ENCODE measurements around the gene HES7.

Gene HES7

GRCh38 chr17:8126491-8127066 lies 2.7 kb upstream of the HES7 start:
- peak overlapping the region; percentile 83 for H3K4me3 ChIP-seq (ENCODE audit: low read length)
- no peak for DNase-seq (ENCODE audit: low read depth, low spot score)

GRCh38 chr17:8125947-8126490 lies 2.1 kb upstream of the HES7 start:
- peak overlapping the region; percentile 83 for H3K4me3 ChIP-seq (ENCODE audit: low read length)
- no peak for DNase-seq (ENCODE audit: low read depth, low spot score)

- peak overlapping the region; percentile 83 for H3K4me3 ChIP-seq (ENCODE audit: low read length)
- peak; percentile 73 for DNase-seq (ENCODE audit: low read depth, low spot score)
These were observed 1.4 kb upstream of the HES7 start for GRCh38 chr17:8125154-8125946.

- H3K4me3 ChIP-seq (ENCODE audit: low read length), result peak overlapping the region; percentile 83
- no peak for DNase-seq (ENCODE audit: low read depth, low spot score)
These were observed 646 bp upstream of the HES7 start for GRCh38 chr17:8124350-8125153.

GRCh38 chr17:8122924-8123694 lies 797 bp downstream of the HES7 start:
- no peak for DNase-seq (ENCODE audit: low read depth, low spot score)
- H3K4me3 ChIP-seq (ENCODE audit: low read length), result peak overlapping the region; percentile 83

GRCh38 chr17:8122422-8122923 lies 1.4 kb downstream of the HES7 start:
- H3K4me3 ChIP-seq (ENCODE audit: low read length), result peak overlapping the region; percentile 83
- no peak for DNase-seq (ENCODE audit: low read depth, low spot score)

GRCh38 chr17:8121681-8122421 lies 2.1 kb downstream of the HES7 start:
- DNase-seq (ENCODE audit: low read depth, low spot score), result no peak
- H3K4me3 ChIP-seq (ENCODE audit: low read length), result peak overlapping the region; percentile 83

- DNase-seq (ENCODE audit: low read depth, low spot score), result no peak
- H3K4me3 ChIP-seq (ENCODE audit: low read length), result peak overlapping the region; percentile 83
These were observed 2.6 kb downstream of the HES7 start for GRCh38 chr17:8121407-8121680.

GRCh38 chr17:8120520-8121406 lies 3.1 kb downstream of the HES7 start:
- H3K4me3 ChIP-seq (ENCODE audit: low read length), result peak overlapping the region; percentile 83
- peak; percentile 75 for DNase-seq (ENCODE audit: low read depth, low spot score)

GRCh38 chr17:8119581-8120519 lies 4.1 kb downstream of the HES7 start:
- peak; percentile 93 for DNase-seq (ENCODE audit: low read depth, low spot score)
- H3K4me3 ChIP-seq (ENCODE audit: low read length), result peak overlapping the region; percentile 83

- peak; percentile 81 for DNase-seq (ENCODE audit: low read depth, low spot score)
- H3K4me3 ChIP-seq (ENCODE audit: low read length), result peak overlapping the region; percentile 76
These were observed 4.9 kb downstream of the HES7 start for GRCh38 chr17:8118769-8119580.

- H3K4me3 ChIP-seq (ENCODE audit: low read length), result peak within 1 kb of the TSS; percentile 76
- DNase-seq (ENCODE audit: low read depth, low spot score), result no peak
These were observed 5.7 kb downstream of the HES7 start, which contains the start of gene ALOXE3 for GRCh38 chr17:8117980-8118768. TSS of gene ALOXE3 (minus strand) at chr17:8118514. CDS start at chr17:8117990, 524 bp downstream.

- DNase-seq (ENCODE audit: low read depth, low spot score), result no peak
These were observed 6.4 kb downstream of the HES7 start for GRCh38 chr17:8117367-8117979.

GRCh38 chr17:8116776-8117175 lies 7.1 kb downstream of the HES7 start:
- H3K4me3 ChIP-seq (ENCODE audit: low read length), result no peak overlapping the region
- no peak for DNase-seq (ENCODE audit: low read depth, low spot score)

More at GRCh38 chr17:8117367-8117979, 6.4 kb downstream of the HES7 start:
- H3K4me3 ChIP-seq (ENCODE audit: low read length), result no peak overlapping the region
